ENCODE results near the gene LIX1L.

Gene LIX1L

DNA sequence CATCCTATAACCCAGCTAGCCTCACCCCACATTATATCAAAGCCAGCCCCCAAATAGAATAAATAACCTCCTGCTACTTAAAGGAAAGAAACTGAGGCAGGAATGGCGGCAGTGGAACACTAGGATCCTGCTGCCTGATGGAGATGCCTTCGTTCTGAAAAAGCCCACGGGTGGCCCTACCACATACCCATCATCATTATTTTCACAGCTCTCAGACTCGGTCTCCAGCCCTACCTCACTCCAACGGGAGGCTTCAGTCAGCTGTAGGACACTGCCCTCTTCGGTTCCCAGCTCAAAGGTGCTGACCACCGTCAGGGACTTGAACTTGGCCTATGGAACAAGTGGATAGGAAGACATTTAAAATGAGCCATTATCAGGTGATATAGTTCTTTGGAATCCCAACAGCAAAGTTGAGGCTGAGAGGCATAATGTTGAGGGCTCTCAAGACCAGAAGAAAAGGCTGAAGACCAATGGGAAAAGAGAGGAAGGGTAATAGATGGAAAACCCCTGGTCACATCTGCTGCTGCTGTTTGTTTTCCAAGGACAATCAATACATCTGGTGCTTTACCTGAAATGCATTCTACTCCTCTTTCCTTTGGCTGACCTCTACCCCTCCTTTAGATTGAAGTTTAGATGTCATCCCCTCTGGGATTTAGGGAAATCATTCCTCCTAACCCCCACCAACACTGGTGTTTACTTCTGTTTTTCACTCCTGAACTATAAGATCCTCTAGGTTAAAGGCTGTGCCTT lies 64.3 kb downstream of the LIX1L start:
- no peak for DNase-seq (ENCODE audit: low spot score)

DNA sequence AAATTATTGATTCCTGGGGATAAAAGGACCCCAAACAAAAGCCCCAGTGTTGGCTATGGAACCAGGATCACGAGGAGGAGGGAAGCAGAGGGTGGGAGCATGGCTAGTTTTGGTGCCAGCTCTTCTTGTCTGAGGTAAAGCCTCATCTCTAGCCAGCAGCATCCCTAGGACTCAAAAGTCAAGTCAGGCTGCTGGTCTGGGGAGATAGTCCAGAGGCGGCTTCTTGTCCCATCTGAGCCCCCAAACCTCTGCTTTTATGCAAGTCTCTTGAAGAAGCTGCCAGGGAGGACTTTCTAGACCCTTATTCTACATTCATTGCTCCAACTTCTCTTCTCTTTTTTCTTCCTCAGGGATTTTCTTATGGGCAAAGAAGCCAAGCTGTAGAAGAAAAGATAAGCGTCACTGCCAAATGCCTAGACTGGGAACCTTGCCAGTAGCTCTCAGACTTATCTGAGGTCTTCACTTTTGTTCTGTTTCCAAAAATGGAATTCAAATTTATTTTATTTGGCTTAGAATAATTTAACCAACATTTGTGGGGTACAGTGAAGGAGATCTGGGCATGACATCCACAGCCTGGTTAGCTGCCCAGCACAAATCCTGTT lies 65.2 kb downstream of the LIX1L start:
- DNase-seq (ENCODE audit: low spot score), result peak; percentile 34

DNA sequence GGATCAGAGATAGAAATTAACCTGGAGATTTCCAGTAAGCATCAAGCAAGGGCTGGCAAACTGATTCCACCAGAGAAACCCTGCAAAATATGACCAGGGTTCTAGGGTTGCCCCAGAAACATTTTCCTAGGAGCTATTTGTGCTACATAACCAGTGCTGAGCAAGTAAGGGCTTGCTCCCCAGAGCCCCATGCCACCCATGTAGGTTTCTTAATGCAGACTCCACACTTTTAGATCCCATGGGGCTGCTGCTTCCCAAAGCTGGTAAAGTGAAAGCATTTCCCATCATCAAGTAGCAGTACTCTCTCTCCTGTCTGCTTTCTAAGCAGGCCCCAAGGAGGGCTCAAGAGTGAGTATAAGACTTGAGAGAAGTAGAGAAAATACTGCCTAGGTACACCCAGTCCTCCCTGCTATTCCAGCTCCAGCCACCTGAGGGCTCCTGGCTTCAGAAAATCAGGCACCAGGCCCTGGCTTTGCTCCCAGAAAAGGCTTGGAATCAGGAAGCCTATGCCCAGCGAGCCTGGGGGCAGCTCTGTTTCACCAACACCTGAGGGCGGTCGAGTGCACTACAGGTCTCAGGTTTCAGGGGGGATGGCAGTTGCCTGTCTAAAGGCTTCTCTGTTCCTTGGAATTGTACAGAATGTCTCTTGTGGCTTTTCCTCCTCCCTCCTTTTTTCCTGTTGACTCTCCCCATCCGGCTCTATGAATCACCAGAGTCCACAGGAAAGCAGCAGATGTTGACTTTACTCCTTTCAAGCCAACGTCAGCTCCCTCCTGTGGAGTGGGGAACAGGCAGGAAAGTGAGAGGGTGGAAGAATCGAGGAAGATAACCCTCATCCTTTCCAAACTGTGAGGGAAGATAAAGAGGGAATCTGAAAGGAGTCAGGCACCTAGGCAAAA lies 66.0 kb downstream of the LIX1L start:
- DNase-seq (ENCODE audit: low spot score), result peak; percentile 98

DNA sequence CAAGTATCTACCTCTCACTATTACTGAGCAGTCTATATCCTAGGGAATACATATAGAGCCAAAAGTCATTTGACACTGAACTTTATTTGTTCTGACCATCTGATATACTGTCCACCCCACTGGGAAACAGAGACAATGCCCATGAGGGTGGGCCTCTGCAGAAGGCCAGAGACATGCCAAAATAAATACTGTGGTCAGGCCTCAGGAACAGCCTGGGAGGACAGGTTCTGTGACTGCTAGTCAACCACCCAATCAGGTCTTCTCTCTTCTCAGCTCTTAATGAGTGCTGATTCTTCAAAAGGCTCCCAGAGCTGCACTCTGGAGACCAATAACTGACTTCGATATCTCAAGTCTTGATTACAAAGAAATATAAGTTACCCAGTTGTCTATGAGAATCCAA lies 66.7 kb downstream of the LIX1L start:
- DNase-seq (ENCODE audit: low spot score), result no peak

DNA sequence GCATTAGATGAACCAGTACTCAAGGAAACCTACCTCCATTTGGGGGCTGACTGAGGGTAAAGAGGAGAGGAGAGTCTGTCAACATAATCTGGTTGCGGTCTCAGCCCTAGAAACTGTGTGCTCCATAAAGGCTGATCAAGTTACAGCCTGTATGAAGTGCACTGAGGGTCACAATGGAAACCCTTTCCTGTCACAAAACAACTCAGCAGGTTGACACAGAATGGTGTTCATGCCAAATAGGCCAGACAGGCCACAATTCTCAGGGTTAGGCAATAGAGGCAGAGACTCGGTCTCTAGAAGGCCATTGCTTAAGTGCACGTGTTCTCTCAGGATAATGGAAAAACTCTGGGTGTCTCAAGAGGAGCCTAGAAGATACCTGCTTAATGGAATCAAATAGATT lies 68.1 kb downstream of the LIX1L start:
- no peak for DNase-seq (ENCODE audit: low spot score)

DNA sequence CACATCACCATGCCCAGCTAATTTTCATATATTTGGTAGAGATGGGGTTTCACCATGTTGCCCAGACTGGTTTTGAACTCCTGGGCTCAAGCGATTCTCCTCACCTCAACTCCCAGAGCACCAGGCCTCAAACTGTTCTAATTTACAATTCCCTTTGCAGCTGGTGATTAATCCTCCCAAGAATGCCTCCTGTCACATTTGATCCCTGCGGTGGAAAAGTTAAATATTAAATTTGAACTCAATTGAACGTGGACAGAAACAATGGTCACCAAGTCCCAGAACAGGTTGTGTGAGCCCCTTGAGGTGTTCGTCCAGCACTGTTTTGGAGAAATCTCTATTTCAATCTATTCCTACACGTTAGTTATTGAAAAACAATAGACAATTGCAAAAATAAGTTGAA lies 70.2 kb downstream of the LIX1L start:
- no peak for DNase-seq (ENCODE audit: low spot score)

DNA sequence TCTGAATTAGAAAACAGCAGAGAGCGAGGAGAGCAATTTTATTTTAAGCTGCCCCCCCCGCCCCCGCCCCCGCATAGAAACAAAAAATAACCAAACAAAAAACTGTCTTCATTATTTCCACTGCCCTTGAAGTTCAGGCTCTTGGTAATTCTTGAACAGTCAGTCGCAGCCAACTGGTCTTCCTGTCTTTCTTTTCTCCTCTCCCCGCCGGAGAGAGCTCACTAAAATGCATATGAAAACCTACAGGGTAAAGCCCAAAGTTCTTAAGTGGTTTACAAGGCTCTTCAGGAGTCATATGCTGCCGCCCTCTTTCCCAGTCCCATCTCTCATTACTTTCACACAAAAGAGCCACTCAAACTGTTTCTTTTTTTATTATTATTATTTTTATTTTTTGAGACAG lies 71.0 kb downstream of the LIX1L start:
- no peak for DNase-seq (ENCODE audit: low spot score)

DNA sequence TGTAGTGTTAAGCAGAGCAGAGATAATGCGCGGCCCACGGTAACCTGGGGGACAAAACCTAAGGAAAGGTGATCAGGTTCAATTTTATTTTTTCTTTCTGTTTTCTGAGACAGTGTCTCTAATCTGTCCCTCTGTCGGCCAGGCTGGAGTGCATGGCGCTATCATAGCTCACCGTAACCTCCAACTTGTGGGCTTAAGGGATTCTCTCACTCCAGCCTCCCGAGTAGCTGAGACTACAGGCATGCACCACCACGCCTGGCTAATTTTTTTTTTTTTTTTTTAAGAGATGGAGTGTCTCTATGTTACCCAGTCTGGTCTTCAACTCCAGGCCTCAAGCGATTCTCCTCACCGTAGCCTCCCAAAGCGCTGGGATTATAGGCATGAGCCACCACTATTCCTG lies 71.4 kb downstream of the LIX1L start:
- DNase-seq (ENCODE audit: low spot score), result no peak

DNA sequence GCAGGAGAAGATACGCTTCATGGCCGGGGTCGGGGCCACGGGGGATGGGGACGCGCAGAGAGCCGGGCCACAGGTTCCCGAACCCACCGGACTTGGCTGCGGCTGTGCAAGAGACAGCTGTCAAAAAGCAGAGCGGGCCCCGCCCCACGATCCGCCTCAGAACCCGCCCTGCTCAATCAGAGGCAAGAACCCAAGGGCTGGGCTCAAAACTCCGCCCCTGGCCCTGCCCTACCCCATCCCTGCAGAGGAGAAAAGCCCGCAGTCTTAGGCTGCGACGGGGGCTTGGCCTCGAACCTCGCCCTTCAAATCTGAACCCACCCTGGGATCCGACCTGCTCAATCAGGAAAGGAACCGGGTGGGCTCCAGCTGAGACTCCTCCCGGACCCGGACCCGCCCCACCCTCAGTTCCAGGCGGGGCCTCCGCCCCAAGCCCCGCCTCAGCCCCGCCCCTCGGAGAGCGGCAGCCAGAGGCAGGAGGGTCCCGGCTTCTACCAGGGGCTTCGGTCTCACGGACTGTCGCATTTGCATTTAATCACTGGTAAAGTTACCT lies 72.0 kb downstream of the LIX1L start, which contains the start of gene ANKRD35:
Gene ANKRD35, minus strand, starts transcription at position 129 of the 550 bp plus-strand sequence. Its CDS starts 108 bp downstream, at position 21.
- peak; percentile 87 for DNase-seq (ENCODE audit: low spot score)

DNA sequence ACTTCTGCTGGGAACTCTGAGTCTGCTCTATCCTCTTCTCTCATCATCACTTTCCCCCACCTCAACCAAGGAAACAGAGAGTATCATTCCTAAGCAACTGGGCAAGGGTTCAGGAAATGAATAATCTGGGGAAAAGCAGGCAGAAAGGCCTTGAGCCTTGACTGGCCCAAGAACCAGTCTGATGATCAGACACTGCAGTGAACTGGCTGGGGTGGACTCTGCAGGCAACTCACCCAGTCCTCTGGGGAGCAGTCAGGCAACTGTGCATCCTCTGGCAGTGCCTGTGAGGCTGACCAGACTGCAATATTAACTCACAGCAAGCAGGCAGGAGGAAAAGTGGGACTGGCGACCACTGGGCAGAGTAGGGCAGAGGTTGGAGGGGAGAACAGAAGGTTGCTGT lies 73.1 kb downstream of the LIX1L start:
- DNase-seq (ENCODE audit: low spot score), result no peak
